Measurements from ENCODE around the gene CYLD.

Gene CYLD

GRCh38 chr16:50712956-50713355 lies 28.9 kb upstream of the CYLD start:
- H3K9ac ChIP-seq (ENCODE audit: low read depth, low read length): no peak overlapping the region
- no peak overlapping the region for H3K4me3 ChIP-seq (ENCODE audit: low read length)
- H3K4me2 ChIP-seq (ENCODE audit: low read length): no peak overlapping the region
- no peaks in the 10 kb centered on the region for H3K27me3 ChIP-seq (ENCODE audit: control insufficient read depth, insufficient read depth, low read length)
- no peaks in the 10 kb centered on the region for H3K9me3 ChIP-seq (replicated peaks; ENCODE audit: low read length)
- no peaks in the 10 kb centered on the region for H3K36me3 ChIP-seq (ENCODE audit: insufficient read depth, low read length)
- H3K4me1 ChIP-seq (ENCODE audit: control insufficient read depth, insufficient read depth, low read length): peaks cover 11% of the 10 kb centered on the region

- H3K36me3 ChIP-seq (ENCODE audit: insufficient read depth, low read length): no peaks in the 10 kb centered on the region
- H3K4me1 ChIP-seq (ENCODE audit: control insufficient read depth, insufficient read depth, low read length): peaks cover 3% of the 10 kb centered on the region
- H3K4me3 ChIP-seq (ENCODE audit: low read length): no peak overlapping the region
- H3K9ac ChIP-seq (ENCODE audit: low read depth, low read length): no peak overlapping the region
- H3K9me3 ChIP-seq (replicated peaks; ENCODE audit: low read length): no peaks in the 10 kb centered on the region
- no peak overlapping the region for H3K4me2 ChIP-seq (ENCODE audit: low read length)
- H3K27me3 ChIP-seq (ENCODE audit: control insufficient read depth, insufficient read depth, low read length): no peaks in the 10 kb centered on the region
Observed at GRCh38 chr16:50717091-50717490, 24.8 kb upstream of the CYLD start.

- Histone ChIP-seq H3K9ac (ENCODE audit: low read depth, low read length) (no peak overlapping the region), H3K4me1 (ENCODE audit: control insufficient read depth, insufficient read depth, low read length) (no peaks in the 10 kb centered on the region), H3K4me2 (ENCODE audit: low read length) (no peak overlapping the region), H3K27me3 (ENCODE audit: control insufficient read depth, insufficient read depth, low read length) (no peaks in the 10 kb centered on the region), H3K36me3 (ENCODE audit: insufficient read depth, low read length) (no peaks in the 10 kb centered on the region), H3K9me3 (replicated peaks; ENCODE audit: low read length) (no peaks in the 10 kb centered on the region), H3K4me3 (ENCODE audit: low read length) (no peak overlapping the region)
Observed at GRCh38 chr16:50717494-50717893, 24.4 kb upstream of the CYLD start.

DNA sequence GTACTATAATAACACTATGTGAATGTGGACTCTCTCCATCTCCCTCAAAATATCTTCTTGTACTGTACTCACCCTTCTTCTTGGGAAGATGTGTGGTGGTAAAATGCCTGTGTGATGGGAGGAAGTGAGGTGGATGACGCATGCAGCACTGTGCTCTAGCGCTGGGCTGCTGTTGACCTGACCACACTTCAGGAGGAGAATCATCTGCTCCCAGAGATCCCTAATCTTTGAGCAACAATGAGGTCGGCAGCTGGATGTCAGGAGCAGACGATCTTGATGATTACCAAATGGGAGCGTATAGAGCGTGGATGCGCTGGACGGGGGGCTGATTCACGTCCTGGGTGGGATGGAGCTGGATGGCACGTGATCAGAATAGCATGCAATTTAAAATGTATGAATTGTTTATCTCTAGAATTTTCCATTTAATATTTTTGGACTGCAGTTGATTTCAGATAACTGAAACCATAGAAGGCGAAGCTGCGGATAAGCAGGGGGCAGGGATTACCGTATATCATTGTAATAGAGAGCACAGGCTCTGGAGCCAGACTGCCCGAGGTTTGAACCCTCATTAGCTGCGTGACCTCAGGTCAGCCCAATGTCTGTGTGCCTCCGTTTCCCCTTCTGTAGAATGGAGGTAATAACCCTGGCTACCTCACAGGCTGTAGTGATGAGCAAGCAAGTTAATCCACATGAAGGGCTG lies 23.7 kb upstream of the CYLD start:
- H3K9me3 ChIP-seq (replicated peaks; ENCODE audit: low read length): no peaks in the 10 kb centered on the region
- no peaks in the 10 kb centered on the region for H3K27me3 ChIP-seq (ENCODE audit: control insufficient read depth, insufficient read depth, low read length)
- no peak overlapping the region for H3K9ac ChIP-seq (ENCODE audit: low read depth, low read length)
- H3K4me3 ChIP-seq (ENCODE audit: low read length): no peak overlapping the region
- H3K4me1 ChIP-seq (ENCODE audit: control insufficient read depth, insufficient read depth, low read length): no peaks in the 10 kb centered on the region
- H3K36me3 ChIP-seq (ENCODE audit: insufficient read depth, low read length): no peaks in the 10 kb centered on the region
- H3K4me2 ChIP-seq (ENCODE audit: low read length): no peak overlapping the region

DNA sequence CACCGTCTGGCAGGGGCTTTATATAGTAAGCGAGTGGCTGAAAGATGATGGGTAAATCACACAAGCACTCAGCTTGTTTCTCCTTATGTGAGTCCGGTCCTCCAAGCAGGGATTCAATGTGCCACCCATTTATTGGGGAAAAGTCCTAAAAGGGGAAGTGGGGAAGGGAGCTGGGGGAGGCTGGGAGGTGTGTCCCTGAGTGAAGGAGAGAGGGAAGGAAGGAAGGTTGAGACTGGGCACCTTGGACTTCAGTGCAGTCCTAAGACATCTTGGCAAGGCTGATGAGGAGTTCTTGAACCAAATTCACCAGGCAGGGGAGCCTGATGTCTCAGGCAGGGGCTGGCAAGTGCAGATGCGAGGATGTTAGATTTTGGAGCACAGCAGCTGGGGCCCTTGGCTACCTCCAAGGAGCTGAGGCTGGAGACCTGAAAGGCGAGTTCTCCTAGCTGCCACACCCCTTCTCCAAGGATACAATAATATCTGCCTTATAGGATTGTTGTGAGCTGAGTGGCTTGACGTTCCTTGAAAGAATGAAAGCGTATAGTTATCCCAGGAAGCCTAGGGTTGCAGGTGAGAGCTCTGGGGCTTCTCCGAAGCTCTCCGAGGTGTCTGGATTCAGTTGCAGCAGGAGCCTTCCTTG lies 23.0 kb upstream of the CYLD start:
- Histone ChIP-seq H3K9ac (ENCODE audit: low read depth, low read length) (no peak overlapping the region), H3K27me3 (ENCODE audit: control insufficient read depth, insufficient read depth, low read length) (no peaks in the 10 kb centered on the region), H3K36me3 (ENCODE audit: insufficient read depth, low read length) (no peaks in the 10 kb centered on the region), H3K4me2 (ENCODE audit: low read length) (no peak overlapping the region), H3K9me3 (replicated peaks; ENCODE audit: low read length) (no peaks in the 10 kb centered on the region), H3K4me1 (ENCODE audit: control insufficient read depth, insufficient read depth, low read length) (no peaks in the 10 kb centered on the region), H3K4me3 (ENCODE audit: low read length) (no peak overlapping the region)

DNA sequence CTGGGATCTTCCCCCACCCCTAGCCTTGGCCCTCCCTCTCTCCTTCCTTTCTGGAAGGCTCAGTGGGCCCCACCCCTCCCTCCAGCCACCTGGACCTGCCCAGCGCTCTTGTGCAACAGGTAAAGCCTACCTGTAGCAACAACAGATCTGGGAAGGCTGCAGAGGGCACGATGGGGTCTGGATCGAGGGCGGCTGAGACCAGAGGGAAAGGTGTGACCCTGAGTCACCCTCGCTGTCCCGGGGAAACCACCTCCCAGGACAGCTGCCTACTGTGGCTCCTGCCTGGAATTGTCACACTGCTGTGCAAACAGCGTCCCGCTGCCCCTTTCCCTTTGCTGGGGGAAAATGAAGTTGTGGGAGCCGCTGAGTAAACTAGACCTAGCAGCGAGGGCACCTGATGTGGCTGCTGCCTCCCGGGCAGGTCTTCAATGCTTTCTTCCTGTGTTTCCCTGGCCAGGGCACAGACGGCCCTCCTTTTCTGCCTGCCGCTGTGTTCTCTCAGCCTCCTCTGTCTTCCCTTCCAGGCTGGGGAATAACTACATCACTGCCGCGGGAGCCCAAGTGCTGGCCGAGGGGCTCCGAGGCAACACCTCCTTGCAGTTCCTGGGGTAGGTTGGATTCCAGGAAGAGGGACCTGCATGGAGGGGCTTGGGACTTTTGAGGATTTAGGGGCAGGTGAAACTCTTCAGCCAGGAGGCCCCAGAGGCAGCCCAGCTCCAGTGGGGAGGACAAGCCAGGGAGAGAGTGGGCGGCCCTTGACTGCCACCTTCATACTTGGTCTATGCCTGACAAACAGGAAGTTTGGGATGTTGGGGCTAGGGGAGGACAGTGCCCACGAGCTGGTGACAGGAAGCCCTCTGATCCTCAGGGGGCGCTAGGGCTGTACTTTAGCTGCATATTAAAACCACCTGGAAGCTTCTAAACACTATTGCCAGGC lies 22.2 kb upstream of the CYLD start:
- no peak overlapping the region for H3K9ac ChIP-seq (ENCODE audit: low read depth, low read length)
- no peak overlapping the region for H3K4me3 ChIP-seq (ENCODE audit: low read length)
- no peak overlapping the region for H3K4me2 ChIP-seq (ENCODE audit: low read length)
- H3K27me3 ChIP-seq (ENCODE audit: control insufficient read depth, insufficient read depth, low read length): no peaks in the 10 kb centered on the region
- no peaks in the 10 kb centered on the region for H3K4me1 ChIP-seq (ENCODE audit: control insufficient read depth, insufficient read depth, low read length)
- H3K36me3 ChIP-seq (ENCODE audit: insufficient read depth, low read length): no peaks in the 10 kb centered on the region
- H3K9me3 ChIP-seq (replicated peaks; ENCODE audit: low read length): no peaks in the 10 kb centered on the region

- H3K4me1 ChIP-seq (ENCODE audit: control insufficient read depth, insufficient read depth, low read length): no peaks in the 10 kb centered on the region
- H3K9ac ChIP-seq (ENCODE audit: low read depth, low read length): no peak overlapping the region
- H3K36me3 ChIP-seq (ENCODE audit: insufficient read depth, low read length): no peaks in the 10 kb centered on the region
- no peaks in the 10 kb centered on the region for H3K9me3 ChIP-seq (replicated peaks; ENCODE audit: low read length)
- H3K4me2 ChIP-seq (ENCODE audit: low read length): no peak overlapping the region
- H3K4me3 ChIP-seq (ENCODE audit: low read length): no peak overlapping the region
- H3K27me3 ChIP-seq (ENCODE audit: control insufficient read depth, insufficient read depth, low read length): no peaks in the 10 kb centered on the region
Observed at GRCh38 chr16:50721549-50722404, 20.1 kb upstream of the CYLD start.

DNA sequence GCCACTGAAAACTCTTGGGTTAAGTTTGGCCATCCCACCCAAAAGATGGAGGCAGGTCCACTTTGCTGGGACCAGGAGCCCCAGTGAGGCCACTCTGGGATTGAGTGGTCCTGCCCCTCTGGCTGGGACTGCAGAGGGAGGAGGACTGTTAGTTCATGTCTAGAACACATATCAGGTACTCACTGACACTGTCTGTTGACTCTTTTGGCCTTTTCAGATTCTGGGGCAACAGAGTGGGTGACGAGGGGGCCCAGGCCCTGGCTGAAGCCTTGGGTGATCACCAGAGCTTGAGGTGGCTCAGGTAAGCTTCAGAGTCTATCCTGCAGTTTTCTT lies 19.5 kb upstream of the CYLD start:
- Histone ChIP-seq H3K9me3 (replicated peaks; ENCODE audit: low read length) (no peaks in the 10 kb centered on the region), H3K36me3 (ENCODE audit: insufficient read depth, low read length) (no peaks in the 10 kb centered on the region), H3K27me3 (ENCODE audit: control insufficient read depth, insufficient read depth, low read length) (no peaks in the 10 kb centered on the region), H3K9ac (ENCODE audit: low read depth, low read length) (no peak overlapping the region), H3K4me1 (ENCODE audit: control insufficient read depth, insufficient read depth, low read length) (no peaks in the 10 kb centered on the region), H3K4me3 (ENCODE audit: low read length) (no peak overlapping the region), H3K4me2 (ENCODE audit: low read length) (no peak overlapping the region)

DNA sequence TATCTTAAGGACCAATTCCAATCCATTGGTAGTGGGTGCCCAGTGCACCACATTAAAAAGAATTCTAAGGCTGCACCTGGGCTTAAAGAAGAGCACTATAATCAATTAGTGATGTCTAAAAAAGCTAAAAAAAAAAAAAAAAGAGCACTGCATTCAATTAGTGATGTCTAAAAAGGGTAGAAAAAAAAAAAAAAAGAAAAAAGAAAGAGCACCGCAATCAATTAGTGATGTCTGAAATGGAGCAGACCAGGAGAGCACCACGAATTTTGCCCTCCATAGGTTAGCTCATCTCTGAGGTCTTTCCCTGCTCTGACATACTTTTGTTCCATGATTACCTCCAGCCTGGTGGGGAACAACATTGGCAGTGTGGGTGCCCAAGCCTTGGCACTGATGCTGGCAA lies 18.9 kb upstream of the CYLD start:
- Histone ChIP-seq H3K9ac (ENCODE audit: low read depth, low read length) (no peak overlapping the region), H3K4me1 (ENCODE audit: control insufficient read depth, insufficient read depth, low read length) (no peaks in the 10 kb centered on the region), H3K4me2 (ENCODE audit: low read length) (no peak overlapping the region), H3K4me3 (ENCODE audit: low read length) (no peak overlapping the region), H3K9me3 (replicated peaks; ENCODE audit: low read length) (no peaks in the 10 kb centered on the region), H3K36me3 (ENCODE audit: insufficient read depth, low read length) (no peaks in the 10 kb centered on the region), H3K27me3 (ENCODE audit: control insufficient read depth, insufficient read depth, low read length) (no peaks in the 10 kb centered on the region)

- Histone ChIP-seq H3K9ac (ENCODE audit: low read depth, low read length) (no peak overlapping the region), H3K36me3 (ENCODE audit: insufficient read depth, low read length) (no peaks in the 10 kb centered on the region)
Observed at GRCh38 chr16:50724306-50724705, 17.6 kb upstream of the CYLD start.

More at GRCh38 chr16:50724306-50724705, 17.6 kb upstream of the CYLD start:
- H3K4me1 ChIP-seq (ENCODE audit: control insufficient read depth, insufficient read depth, low read length): no peaks in the 10 kb centered on the region
- H3K9me3 ChIP-seq (replicated peaks; ENCODE audit: low read length): no peaks in the 10 kb centered on the region
- no peak overlapping the region for H3K4me2 ChIP-seq (ENCODE audit: low read length)
- no peak overlapping the region for H3K4me3 ChIP-seq (ENCODE audit: low read length)
- no peaks in the 10 kb centered on the region for H3K27me3 ChIP-seq (ENCODE audit: control insufficient read depth, insufficient read depth, low read length)

Data from skeletal muscle satellite cell (primary cell).